Pancreas (tissue), 10 donors: ENCODE data around the gene GALNT17. TPM values are rescaled to one million over a fixed set of nuclear protein-coding genes. Genes with fewer than 3 reads are reported as not detected.

Experiments used
- ATAC-seq, 4 donors: fragments of 200-7000 bp; cut with Tn5 transposase; one replicate each; pipeline versions ENCODE4 v1.8.0 to v1.9.1; 2020; ENCODE audit warnings: mild to moderate bottlenecking in 4 of 4, moderate library complexity in 4 of 4
- DNase-seq, 6 donors: peaks; one replicate each; pipeline ENCODE4 v3.0.0-alpha.2; 2020
- FAIRE-seq: peaks from 2 replicates; lab custom pipeline; 2012; peaks lifted over from hg19 to GRCh38; lab: Jason Lieb, UNC
- H3K27ac ChIP-seq, 4 donors: fragments of 200-600 bp; sonication (generic); 1 replicate in 3 of 4; 2 replicates in 1 of 4; pipeline versions ENCODE4 v1.5.0 to v1.8.0; 2020
- H3K27me3 ChIP-seq, 4 donors: fragments of 200-600 bp; one replicate each; pipeline ENCODE4 v1.8.0; 2021
- H3K36me3 ChIP-seq, 3 donors: fragments of 200-600 bp; sonication (generic) in 1 of 3; one replicate each; pipeline versions ENCODE4 v1.5.0 to v1.8.0; 2020 to 2021
- H3K4me1 ChIP-seq, 3 donors: fragments of 200-600 bp; one replicate each; pipeline ENCODE4 v1.8.0; 2021
- H3K4me3 ChIP-seq, 4 donors: fragments of 200-600 bp; sonication (generic) in 2 of 4; one replicate each; pipeline versions ENCODE4 v1.5.0 to v1.8.0; 2020 to 2021
- H3K9me3 ChIP-seq, 4 donors: fragments of 200-600 bp; one replicate each; pipeline ENCODE4 v1.8.0; 2021
- WGBS, 2 donors: extraction: QIAGEN DNeasy Blood & Tissue Kit; methylation state at CpG; one replicate each; pipeline ENCODE4 v1.1.7; 2013; 5-methylcytosine and 5-hydroxymethylcytosine counted together
- intact Hi-C, 3 donors: fragments of 100-400 bp; cut with DNase I; formaldehyde crosslinking; loops; one replicate each; pipeline versions ENCODE4 v1.11.1 to v1.14.2; 2022
- polyA plus RNA-seq, 2 donors: library from polyadenylated mRNA; stranded (reverse); fragments of 200-250 nt; gene quantifications; one replicate each; pipeline ENCODE4 v1.2.3, GENCODE V29; 2013
- total RNA-seq, 6 donors: library from RNA; stranded (reverse); fragmentation: NEBNext Ultra II Directional in 4 of 6; extraction: Animal tissue kit (Norgen Biotek cat#: 25700) in 4 of 6; gene quantifications; one replicate each; pipeline versions ENCODE4 v1.2.1 to v1.2.4, GENCODE V29; 2021 to 2023
- TF ChIP-seq, protein P1 (sequence below), 4 donors: fragments of 200-600 bp; sonication (generic) in 3 of 4; IDR thresholded peaks; one replicate each; pipeline versions ENCODE4 v1.5.0 to v1.8.0; 2021; ENCODE audit warnings: antibody characterized with exemption in 4 of 4
- donor health status: healthy with polysubstance abuse.
- donor health status: DM: no; HTN: no; CAD: no; lungs with moderate emphysema.
- donor health status: DM: no; HTN: no; CAD: no.
- donor health status: control.
- donor health status: control.
- donor health status: Bipolar disorder and iron deficiency.
- donor health status: DM: yes; HTN: yes; CAD: no.
- donor health status: DM: no; HTN: no; CAD: no.
- donor health status: DM: no; HTN: no; CAD: no.
- donor health status: DM: yes; HTN: yes; CAD: no.

GALNT17 gene
- total and polyA plus RNA-seq, 8 donors: 0.70 to 4.6 (median 2.9) TPM

DNA sequence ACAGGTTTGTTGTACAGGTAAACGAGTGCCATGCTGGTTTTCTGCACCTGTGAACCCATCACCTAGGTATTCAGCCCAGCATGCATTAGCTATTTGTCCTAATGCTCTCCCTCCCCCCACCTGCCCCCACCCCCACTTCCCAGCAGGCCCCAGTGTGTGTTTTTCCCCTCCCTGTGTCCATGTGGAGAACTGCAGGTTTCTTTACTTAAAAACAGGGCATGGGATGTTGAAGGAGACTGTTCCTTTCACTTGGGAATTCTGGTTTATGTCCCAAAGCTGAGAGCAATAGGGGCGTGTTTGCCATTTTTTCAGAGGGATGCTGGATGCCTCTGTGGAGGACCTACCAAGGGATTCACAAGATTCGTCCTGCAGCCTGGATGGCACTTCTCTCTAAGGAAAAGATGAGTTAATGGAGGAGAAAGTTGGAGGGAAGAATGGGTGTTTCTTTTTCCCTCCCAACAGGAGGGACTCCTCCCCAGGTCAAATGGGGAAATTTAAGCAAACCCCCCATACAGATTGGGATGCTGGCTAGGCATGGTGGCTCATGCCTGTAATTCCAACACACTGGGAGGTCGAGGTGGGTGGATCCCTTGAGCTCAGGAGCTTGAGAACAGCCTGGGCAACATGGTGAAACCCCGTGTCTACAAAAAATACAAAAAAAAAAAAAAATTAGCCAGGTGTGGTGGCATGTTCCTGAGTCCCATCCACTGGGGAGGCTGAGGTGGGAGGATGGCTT, 136.0 kb downstream of the GALNT17 start:
- WGBS, 2 donors: 73 to 82% methylated on average over 5 of the region's 5 CpGs
- no peak for FAIRE-seq
- intact Hi-C loops: no loop called here
- Histone ChIP-seq H3K27ac (no peak overlapping the region), H3K9me3 (no peaks in the 10 kb centered on the region), H3K4me1 (peaks cover 0 to 1% (median 0%) of the 10 kb centered on the region in 3 donors), H3K27me3 (no peaks in the 10 kb centered on the region), H3K36me3 (no peaks in the 10 kb centered on the region), H3K4me3 (no peak overlapping the region)
- ATAC-seq: no peak
- no peak for DNase-seq
- TF ChIP-seq, protein P1, sequence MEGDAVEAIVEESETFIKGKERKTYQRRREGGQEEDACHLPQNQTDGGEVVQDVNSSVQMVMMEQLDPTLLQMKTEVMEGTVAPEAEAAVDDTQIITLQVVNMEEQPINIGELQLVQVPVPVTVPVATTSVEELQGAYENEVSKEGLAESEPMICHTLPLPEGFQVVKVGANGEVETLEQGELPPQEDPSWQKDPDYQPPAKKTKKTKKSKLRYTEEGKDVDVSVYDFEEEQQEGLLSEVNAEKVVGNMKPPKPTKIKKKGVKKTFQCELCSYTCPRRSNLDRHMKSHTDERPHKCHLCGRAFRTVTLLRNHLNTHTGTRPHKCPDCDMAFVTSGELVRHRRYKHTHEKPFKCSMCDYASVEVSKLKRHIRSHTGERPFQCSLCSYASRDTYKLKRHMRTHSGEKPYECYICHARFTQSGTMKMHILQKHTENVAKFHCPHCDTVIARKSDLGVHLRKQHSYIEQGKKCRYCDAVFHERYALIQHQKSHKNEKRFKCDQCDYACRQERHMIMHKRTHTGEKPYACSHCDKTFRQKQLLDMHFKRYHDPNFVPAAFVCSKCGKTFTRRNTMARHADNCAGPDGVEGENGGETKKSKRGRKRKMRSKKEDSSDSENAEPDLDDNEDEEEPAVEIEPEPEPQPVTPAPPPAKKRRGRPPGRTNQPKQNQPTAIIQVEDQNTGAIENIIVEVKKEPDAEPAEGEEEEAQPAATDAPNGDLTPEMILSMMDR (IDR thresholded peaks at IDR 0.05): no peak

DNA sequence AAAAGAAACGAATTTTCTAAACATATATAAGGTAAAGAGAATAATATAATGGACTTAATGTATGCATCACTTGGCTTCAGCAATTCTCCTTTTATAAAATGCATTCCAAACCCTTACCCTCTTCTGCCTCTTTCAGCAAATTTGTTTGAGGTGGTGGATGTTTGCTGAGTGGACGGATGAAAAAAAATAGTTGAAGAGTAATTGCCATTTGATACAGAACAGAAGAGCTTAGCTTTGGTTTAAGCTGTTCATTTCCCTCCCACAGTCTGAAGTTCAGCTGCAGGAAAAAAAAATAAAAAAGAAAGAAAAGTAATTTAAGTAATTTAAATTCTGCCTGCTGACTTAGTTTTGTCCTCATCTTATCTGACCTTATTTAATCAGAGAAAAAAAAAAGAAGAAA, 138.6 kb downstream of the GALNT17 start:
- FAIRE-seq: no peak
- H3K4me3 ChIP-seq: no peak overlapping the region
- TF ChIP-seq, protein P1 (IDR thresholded peaks at IDR 0.05): no peak
- H3K4me1 ChIP-seq: peaks cover 0 to 6% (median 0%) of the 10 kb centered on the region in 3 donors
- intact Hi-C loops: loop anchor here in 1 of 3 donors (10.0 kb wide), 1 partner anchor 94 kb away; no protein-coding TSS in a partner anchor
- H3K36me3 ChIP-seq: no peaks in the 10 kb centered on the region
- 27 to 28% methylated on average over 2 of the region's 2 CpGs for WGBS, 2 donors
- no peak overlapping the region for H3K27ac ChIP-seq
- H3K27me3 ChIP-seq: no peaks in the 10 kb centered on the region
- no peaks in the 10 kb centered on the region for H3K9me3 ChIP-seq
- no peak for ATAC-seq
- DNase-seq: no peak

DNA sequence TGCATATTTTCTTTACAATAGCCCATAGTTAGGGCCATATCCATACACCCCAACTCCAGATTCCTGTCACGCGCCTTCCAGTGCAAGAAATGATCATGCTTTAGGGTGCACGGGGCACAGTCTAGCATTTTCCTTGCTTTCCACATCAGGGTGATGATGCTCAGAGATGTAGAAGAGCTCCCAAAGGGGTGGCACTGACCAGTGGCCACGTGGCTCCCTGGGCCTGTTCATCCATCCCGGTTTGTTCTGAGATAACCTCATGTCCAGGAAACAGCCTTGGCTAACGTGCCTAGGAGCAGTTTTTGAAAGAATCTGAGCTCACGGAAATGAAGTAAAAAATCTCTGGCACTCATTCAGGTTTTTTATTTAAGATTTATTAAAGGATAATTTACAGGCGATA, 139.3 kb downstream of the GALNT17 start:
- Histone ChIP-seq H3K27me3 (no peaks in the 10 kb centered on the region), H3K9me3 (no peaks in the 10 kb centered on the region), H3K27ac (no peak overlapping the region), H3K4me3 (no peak overlapping the region), H3K4me1 (peaks cover 0 to 6% (median 0%) of the 10 kb centered on the region in 3 donors), H3K36me3 (no peaks in the 10 kb centered on the region)
- intact Hi-C loops: loop anchor here in 1 of 3 donors (10.0 kb wide), 1 partner anchor 94 kb away; no protein-coding TSS in a partner anchor
- FAIRE-seq (no peak), ATAC-seq (no peak), DNase-seq (no peak)
- TF ChIP-seq, protein P1 (IDR thresholded peaks at IDR 0.05): no peak
- WGBS, 2 donors: 58 to 65% methylated on average over 8 of the region's 8 CpGs

DNA sequence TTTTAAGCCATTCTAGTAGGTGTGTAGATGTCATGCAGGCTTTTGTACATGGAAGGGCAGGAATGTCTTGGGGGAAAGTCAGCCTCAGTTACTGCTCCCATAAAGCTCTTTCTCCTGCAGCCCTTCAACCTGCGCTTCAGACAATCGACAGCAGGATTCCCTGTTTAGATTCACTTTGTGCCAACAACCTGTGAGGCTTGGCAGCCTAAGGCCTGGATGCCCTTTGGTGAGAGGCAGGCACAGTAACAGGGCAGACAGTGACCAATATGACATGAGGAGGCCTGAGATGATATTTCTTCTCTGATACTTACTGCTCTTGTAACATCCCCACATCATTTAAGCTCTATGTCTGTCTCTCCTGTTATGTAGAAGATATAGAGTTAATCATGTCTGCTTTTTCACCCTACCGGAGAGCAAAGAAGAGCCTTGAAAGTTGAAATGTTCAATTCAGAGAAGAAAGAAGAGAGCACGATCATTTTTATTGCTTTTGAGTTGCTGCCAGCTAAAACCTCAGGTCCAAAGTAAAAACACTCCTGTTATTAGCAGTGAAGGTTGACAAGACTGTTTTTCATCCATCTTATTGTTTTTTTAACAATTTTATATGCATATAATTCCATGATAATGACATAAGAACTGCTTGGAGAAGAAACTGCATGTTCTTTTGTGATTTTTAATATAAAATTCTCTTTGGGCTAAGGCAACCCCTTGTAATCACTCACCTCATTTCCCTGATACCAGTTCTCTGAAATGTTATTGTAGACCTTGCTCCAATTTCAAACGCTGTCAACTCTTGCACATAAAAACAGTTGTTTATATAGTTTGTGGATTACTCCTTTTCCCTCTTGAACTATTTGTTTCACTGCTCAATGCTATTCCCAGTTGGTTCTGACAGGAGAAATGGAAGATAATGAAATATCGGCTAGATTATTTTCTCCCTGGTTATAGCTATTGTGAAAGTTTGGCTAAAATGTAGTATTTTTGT, 140.9 kb downstream of the GALNT17 start:
- no peak for DNase-seq
- no peaks in the 10 kb centered on the region for H3K9me3 ChIP-seq
- intact Hi-C loops: loop anchor here in 1 of 3 donors (10.0 kb wide), 1 partner anchor 92 kb away; no protein-coding TSS in a partner anchor
- no peaks in the 10 kb centered on the region for H3K27me3 ChIP-seq
- H3K36me3 ChIP-seq: no peaks in the 10 kb centered on the region
- H3K4me3 ChIP-seq: no peak overlapping the region
- FAIRE-seq: no peak
- peaks cover 0 to 6% (median 0%) of the 10 kb centered on the region in 3 donors for H3K4me1 ChIP-seq
- TF ChIP-seq, protein P1 (IDR thresholded peaks at IDR 0.05): no peak
- H3K27ac ChIP-seq: no peak overlapping the region
- 46 to 50% methylated on average over 6 of the region's 6 CpGs for WGBS, 2 donors
- ATAC-seq: no peak
